Measurements from ENCODE around the gene FBXO39.

- no peak for TF ChIP-seq CTCF (IDR thresholded peaks at IDR 0.05)
- TF ChIP-seq POLR2A (IDR thresholded peaks at IDR 0.05): no peak
- TF ChIP-seq EP300 (IDR thresholded peaks at IDR 0.05; ENCODE audit: low read depth): no peak
- no peak for TF ChIP-seq POLR2AphosphoS5 (IDR thresholded peaks at IDR 0.05)
These were observed 23.0 kb upstream of the FBXO39 start for GRCh38 chr17:6753006-6753445.

Measured in transverse colon (tissue), 4 donors.